ENCODE measurements around the gene LETM1. TPM values are rescaled to one million over a fixed set of nuclear protein-coding genes. Genes with fewer than 3 reads are reported as not detected.

Gene LETM1
- total and polyA plus RNA-seq, 2 donors (not counting 1 experiment from before 2014, with no cell fraction given): 15.8 to 70.4 TPM

- H3K36me3 ChIP-seq (ENCODE audit: control insufficient read depth, insufficient read depth, low read length): no peaks in the 10 kb centered on the region
- DNase-seq (ENCODE audit: low read depth in 2 of 2): peak; percentile 85 to 87
- H3K4me1 ChIP-seq (ENCODE audit: control insufficient read depth, extremely low read depth, insufficient read depth, low read length): peaks cover 5% of the 10 kb centered on the region
- H3K79me2 ChIP-seq (ENCODE audit: control insufficient read depth, insufficient read depth, low read length): peaks cover 39% of the 10 kb centered on the region
- H3K4me3 ChIP-seq (replicated peaks in 1 of 4; ENCODE audit: control extremely low read depth in 1 of 4, insufficient read depth in 1 of 4, low read depth in 3 of 4, low read length in 4 of 4): peak within 1 kb of the TSS; percentile 82 to 84 (median 83)
- peak within 1 kb of the TSS; percentile 90 for H3K27ac ChIP-seq (ENCODE audit: insufficient read depth, low read length)
- peak within 1 kb of the TSS; percentile 68 for H2AFZ ChIP-seq (ENCODE audit: low read length)
- peak within 1 kb of the TSS; percentile 90 for H3K9ac ChIP-seq (ENCODE audit: insufficient read depth, low read length)
- no peaks in the 10 kb centered on the region for H3K27me3 ChIP-seq (ENCODE audit: control insufficient read depth, insufficient read depth, low read length)
- no peaks in the 10 kb centered on the region for H3K9me3 ChIP-seq (ENCODE audit: control insufficient read depth, insufficient read depth, low read depth, low read length)
- TF ChIP-seq EZH2 (IDR thresholded peaks at IDR 0.05; ENCODE audit: low read length, missing control alignments): no peak
- TF ChIP-seq, protein P1, sequence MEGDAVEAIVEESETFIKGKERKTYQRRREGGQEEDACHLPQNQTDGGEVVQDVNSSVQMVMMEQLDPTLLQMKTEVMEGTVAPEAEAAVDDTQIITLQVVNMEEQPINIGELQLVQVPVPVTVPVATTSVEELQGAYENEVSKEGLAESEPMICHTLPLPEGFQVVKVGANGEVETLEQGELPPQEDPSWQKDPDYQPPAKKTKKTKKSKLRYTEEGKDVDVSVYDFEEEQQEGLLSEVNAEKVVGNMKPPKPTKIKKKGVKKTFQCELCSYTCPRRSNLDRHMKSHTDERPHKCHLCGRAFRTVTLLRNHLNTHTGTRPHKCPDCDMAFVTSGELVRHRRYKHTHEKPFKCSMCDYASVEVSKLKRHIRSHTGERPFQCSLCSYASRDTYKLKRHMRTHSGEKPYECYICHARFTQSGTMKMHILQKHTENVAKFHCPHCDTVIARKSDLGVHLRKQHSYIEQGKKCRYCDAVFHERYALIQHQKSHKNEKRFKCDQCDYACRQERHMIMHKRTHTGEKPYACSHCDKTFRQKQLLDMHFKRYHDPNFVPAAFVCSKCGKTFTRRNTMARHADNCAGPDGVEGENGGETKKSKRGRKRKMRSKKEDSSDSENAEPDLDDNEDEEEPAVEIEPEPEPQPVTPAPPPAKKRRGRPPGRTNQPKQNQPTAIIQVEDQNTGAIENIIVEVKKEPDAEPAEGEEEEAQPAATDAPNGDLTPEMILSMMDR (conservative IDR thresholded peaks at IDR 0.05 in 1 of 2, IDR thresholded peaks at IDR 0.05 in 1 of 2; ENCODE audit: low read depth in 1 of 2, low read length in 2 of 2): no peak
- H3K4me2 ChIP-seq (ENCODE audit: extremely low read depth, insufficient read depth, low read length): peak within 1 kb of the TSS; percentile 82
- no peaks in the 10 kb centered on the region for H4K20me1 ChIP-seq (ENCODE audit: control insufficient read depth, extremely low read depth, insufficient read depth, low read length)
Observed at GRCh38 chr4:1870578-1871443, 14.9 kb upstream of the LETM1 start, which contains the start of gene NSD2. TSS of gene NSD2 (plus strand) at chr4:1871393. CDS start at chr4:1900655, 29,262 bp downstream.

DNA sequence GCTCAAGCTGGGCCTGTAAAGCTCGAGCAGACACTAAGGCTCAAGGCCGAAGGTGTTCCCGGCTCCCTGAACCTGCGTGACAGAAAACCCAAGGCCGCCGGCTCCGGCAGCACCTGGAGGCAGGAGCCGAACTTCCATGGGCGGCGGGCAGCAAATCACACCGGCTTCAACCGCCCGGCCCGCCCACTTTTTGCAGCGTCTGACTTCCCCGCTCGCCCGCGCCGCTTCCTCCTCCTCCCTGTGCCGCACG is 14.3 kb upstream of the LETM1 start:
- peaks cover 5% of the 10 kb centered on the region for H3K4me1 ChIP-seq (ENCODE audit: control insufficient read depth, extremely low read depth, insufficient read depth, low read length)
- H4K20me1 ChIP-seq (ENCODE audit: control insufficient read depth, extremely low read depth, insufficient read depth, low read length): no peaks in the 10 kb centered on the region
- no peaks in the 10 kb centered on the region for H3K9me3 ChIP-seq (ENCODE audit: control insufficient read depth, insufficient read depth, low read depth, low read length)
- H3K4me3 ChIP-seq (replicated peaks in 1 of 4; ENCODE audit: control extremely low read depth in 1 of 4, insufficient read depth in 1 of 4, low read depth in 3 of 4, low read length in 4 of 4): peak overlapping the region; percentile 52 to 82 (median 58)
- peak overlapping the region; percentile 68 for H2AFZ ChIP-seq (ENCODE audit: low read length)
- no peaks in the 10 kb centered on the region for H3K36me3 ChIP-seq (ENCODE audit: control insufficient read depth, insufficient read depth, low read length)
- H3K79me2 ChIP-seq (ENCODE audit: control insufficient read depth, insufficient read depth, low read length): peaks cover 34% of the 10 kb centered on the region
- no peaks in the 10 kb centered on the region for H3K27me3 ChIP-seq (ENCODE audit: control insufficient read depth, insufficient read depth, low read length)
- peak; percentile 69 to 80 for DNase-seq (ENCODE audit: low read depth in 2 of 2)
- TF ChIP-seq, protein P1 (conservative IDR thresholded peaks at IDR 0.05 in 1 of 2, IDR thresholded peaks at IDR 0.05 in 1 of 2; ENCODE audit: low read depth in 1 of 2, low read length in 2 of 2): no peak
- no peak for TF ChIP-seq EZH2 (IDR thresholded peaks at IDR 0.05; ENCODE audit: low read length, missing control alignments)
- peak overlapping the region; percentile 90 for H3K9ac ChIP-seq (ENCODE audit: insufficient read depth, low read length)
- H3K4me2 ChIP-seq (ENCODE audit: extremely low read depth, insufficient read depth, low read length): peak overlapping the region; percentile 73
- peak overlapping the region; percentile 90 for H3K27ac ChIP-seq (ENCODE audit: insufficient read depth, low read length)

DNA sequence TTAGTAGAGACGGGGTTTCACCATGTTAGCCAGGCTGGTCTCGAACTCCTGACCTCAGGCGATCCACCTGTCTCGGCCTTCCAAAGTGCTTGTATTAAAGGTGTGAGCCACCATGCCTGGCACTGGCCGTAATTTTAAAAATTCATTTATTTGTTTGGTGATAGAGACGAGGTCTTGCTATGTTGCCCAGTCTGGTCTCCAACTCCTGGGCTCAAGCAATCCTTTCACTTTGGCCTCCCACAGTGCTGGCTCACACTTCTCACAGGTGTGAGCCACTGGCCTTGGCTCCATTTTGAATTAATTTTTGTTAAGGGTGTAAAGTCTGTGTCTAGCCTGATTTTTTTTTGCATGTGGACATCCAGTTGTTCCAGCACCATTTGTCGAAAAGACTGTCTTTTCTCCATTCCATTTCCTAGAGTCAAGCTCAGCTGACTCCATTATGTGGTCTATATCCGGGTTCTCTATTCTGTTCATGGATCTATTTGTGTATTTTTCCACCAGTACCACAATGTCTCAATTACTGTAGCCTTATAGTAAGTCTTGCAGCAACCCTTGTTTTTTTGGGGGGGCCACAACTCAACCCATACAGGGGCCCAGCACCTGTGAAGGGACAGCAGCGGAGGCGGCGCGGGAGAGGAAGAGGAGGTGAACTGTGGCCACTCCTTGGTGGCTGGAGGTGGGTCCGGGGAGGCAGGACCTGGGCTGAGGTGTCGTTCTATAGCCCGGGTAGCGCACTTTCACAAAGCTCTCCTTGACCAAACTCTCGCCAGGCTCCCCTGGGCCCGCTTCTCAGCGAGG is 13.8 kb upstream of the LETM1 start:
- Histone ChIP-seq H3K4me3 (replicated peaks in 1 of 4; ENCODE audit: control extremely low read depth in 1 of 4, insufficient read depth in 1 of 4, low read depth in 3 of 4, low read length in 4 of 4) (peak overlapping the region; percentile 52 to 82 (median 58)), H3K9ac (ENCODE audit: insufficient read depth, low read length) (peak overlapping the region; percentile 90), H2AFZ (ENCODE audit: low read length) (peak overlapping the region; percentile 57), H3K79me2 (ENCODE audit: control insufficient read depth, insufficient read depth, low read length) (peaks cover 29% of the 10 kb centered on the region), H3K36me3 (ENCODE audit: control insufficient read depth, insufficient read depth, low read length) (no peaks in the 10 kb centered on the region), H3K4me1 (ENCODE audit: control insufficient read depth, extremely low read depth, insufficient read depth, low read length) (peaks cover 5% of the 10 kb centered on the region), H3K27me3 (ENCODE audit: control insufficient read depth, insufficient read depth, low read length) (no peaks in the 10 kb centered on the region), H3K4me2 (ENCODE audit: extremely low read depth, insufficient read depth, low read length) (peak overlapping the region; percentile 73), H3K27ac (ENCODE audit: insufficient read depth, low read length) (peak overlapping the region; percentile 90), H4K20me1 (ENCODE audit: control insufficient read depth, extremely low read depth, insufficient read depth, low read length) (no peaks in the 10 kb centered on the region), H3K9me3 (ENCODE audit: control insufficient read depth, insufficient read depth, low read depth, low read length) (no peaks in the 10 kb centered on the region)
- no peak for TF ChIP-seq EZH2 (IDR thresholded peaks at IDR 0.05; ENCODE audit: low read length, missing control alignments)
- TF ChIP-seq, protein P1 (conservative IDR thresholded peaks at IDR 0.05 in 1 of 2, IDR thresholded peaks at IDR 0.05 in 1 of 2; ENCODE audit: low read depth in 1 of 2, low read length in 2 of 2): no peak
- no peak for DNase-seq (ENCODE audit: low read depth in 2 of 2)

Data from fibroblast of lung (primary cell).